Measurements from ENCODE around the gene LRRC41. TPM values are rescaled to one million over a fixed set of nuclear protein-coding genes. Genes with fewer than 3 reads are reported as not detected.

LRRC41 gene
- total and polyA plus RNA-seq, 2 of the 13 experiments (the other 11 are each of a cell fraction or from before 2014, with no cell fraction given): 48.1 to 53.6 TPM

DNA sequence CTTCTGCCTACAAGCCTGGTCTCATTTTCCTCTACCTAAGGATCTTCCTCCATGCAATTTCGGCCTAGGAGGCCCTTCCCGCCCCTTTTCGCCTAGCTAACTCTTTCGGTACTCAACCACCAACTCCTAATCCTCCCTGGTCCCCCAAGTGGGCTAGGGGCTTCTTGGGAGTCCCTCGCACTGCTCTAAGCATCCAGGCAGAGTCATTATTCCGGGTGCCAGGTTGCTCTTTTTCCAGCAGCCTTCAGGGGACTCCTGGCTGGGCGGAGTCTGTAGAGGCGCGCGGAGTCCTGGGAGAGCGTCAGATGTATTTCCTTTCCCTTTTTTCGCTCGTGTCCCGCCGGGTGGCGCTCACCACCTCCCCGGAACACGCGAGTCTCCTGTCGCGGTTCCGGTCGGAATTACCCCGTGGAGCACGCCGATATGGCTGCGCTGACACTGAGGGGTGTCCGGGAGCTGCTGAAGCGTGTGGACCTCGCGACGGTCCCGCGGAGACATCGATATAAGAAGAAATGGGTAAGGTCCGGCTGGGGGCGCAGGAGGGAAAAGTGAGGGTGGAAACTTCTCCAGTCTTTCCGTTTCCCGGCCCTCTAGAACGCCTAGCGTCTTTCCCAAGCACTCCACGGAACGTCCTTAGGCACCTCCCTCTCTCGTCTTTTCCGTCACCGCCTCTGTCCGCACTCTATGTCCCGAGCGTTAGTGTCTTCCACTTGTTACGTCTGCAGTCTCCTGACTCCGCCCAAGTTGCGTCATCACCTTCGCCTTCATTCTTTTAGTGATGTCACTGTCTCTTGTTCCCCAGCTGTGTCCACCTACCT, 37.2 kb upstream of the LRRC41 start, which contains the start of gene NSUN4 (continued):
- TF ChIP-seq, protein P1, sequence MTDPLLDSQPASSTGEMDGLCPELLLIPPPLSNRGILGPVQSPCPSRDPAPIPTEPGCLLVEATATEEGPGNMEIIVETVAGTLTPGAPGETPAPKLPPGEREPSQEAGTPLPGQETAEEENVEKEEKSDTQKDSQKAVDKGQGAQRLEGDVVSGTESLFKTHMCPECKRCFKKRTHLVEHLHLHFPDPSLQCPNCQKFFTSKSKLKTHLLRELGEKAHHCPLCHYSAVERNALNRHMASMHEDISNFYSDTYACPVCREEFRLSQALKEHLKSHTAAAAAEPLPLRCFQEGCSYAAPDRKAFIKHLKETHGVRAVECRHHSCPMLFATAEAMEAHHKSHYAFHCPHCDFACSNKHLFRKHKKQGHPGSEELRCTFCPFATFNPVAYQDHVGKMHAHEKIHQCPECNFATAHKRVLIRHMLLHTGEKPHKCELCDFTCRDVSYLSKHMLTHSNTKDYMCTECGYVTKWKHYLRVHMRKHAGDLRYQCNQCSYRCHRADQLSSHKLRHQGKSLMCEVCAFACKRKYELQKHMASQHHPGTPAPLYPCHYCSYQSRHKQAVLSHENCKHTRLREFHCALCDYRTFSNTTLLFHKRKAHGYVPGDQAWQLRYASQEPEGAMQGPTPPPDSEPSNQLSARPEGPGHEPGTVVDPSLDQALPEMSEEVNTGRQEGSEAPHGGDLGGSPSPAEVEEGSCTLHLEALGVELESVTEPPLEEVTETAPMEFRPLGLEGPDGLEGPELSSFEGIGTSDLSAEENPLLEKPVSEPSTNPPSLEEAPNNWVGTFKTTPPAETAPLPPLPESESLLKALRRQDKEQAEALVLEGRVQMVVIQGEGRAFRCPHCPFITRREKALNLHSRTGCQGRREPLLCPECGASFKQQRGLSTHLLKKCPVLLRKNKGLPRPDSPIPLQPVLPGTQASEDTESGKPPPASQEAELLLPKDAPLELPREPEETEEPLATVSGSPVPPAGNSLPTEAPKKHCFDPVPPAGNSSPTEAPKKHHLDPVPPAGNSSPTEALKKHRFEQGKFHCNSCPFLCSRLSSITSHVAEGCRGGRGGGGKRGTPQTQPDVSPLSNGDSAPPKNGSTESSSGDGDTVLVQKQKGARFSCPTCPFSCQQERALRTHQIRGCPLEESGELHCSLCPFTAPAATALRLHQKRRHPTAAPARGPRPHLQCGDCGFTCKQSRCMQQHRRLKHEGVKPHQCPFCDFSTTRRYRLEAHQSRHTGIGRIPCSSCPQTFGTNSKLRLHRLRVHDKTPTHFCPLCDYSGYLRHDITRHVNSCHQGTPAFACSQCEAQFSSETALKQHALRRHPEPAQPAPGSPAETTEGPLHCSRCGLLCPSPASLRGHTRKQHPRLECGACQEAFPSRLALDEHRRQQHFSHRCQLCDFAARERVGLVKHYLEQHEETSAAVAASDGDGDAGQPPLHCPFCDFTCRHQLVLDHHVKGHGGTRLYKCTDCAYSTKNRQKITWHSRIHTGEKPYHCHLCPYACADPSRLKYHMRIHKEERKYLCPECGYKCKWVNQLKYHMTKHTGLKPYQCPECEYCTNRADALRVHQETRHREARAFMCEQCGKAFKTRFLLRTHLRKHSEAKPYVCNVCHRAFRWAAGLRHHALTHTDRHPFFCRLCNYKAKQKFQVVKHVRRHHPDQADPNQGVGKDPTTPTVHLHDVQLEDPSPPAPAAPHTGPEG (CRISPR knock-in tag; IDR thresholded peaks at IDR 0.05): peak; percentile 84; the same call in 1 of the 2 replicates
- TF ChIP-seq, protein P2, sequence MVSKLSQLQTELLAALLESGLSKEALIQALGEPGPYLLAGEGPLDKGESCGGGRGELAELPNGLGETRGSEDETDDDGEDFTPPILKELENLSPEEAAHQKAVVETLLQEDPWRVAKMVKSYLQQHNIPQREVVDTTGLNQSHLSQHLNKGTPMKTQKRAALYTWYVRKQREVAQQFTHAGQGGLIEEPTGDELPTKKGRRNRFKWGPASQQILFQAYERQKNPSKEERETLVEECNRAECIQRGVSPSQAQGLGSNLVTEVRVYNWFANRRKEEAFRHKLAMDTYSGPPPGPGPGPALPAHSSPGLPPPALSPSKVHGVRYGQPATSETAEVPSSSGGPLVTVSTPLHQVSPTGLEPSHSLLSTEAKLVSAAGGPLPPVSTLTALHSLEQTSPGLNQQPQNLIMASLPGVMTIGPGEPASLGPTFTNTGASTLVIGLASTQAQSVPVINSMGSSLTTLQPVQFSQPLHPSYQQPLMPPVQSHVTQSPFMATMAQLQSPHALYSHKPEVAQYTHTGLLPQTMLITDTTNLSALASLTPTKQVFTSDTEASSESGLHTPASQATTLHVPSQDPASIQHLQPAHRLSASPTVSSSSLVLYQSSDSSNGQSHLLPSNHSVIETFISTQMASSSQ (IDR thresholded peaks at IDR 0.05; ENCODE audit: low read depth): 0 out of 2 replicates have a peak, but pooled peaks have one; percentile 25
- TF ChIP-seq, protein P2 (CRISPR knock-in tag; IDR thresholded peaks at IDR 0.05; ENCODE audit: borderline replicate concordance): peak; percentile 29; the same call in 1 of the 2 replicates
- TF ChIP-seq ZBTB8A (CRISPR knock-in tag; IDR thresholded peaks at IDR 0.05; ENCODE audit: borderline replicate concordance, low read depth) (no peak; the same call in 1 of the 2 replicates), KDM4B (CRISPR knock-in tag; IDR thresholded peaks at IDR 0.05) (0 out of 2 replicates have a peak, but pooled peaks have one; percentile 74), ATM (IDR thresholded peaks at IDR 0.05; ENCODE audit: borderline replicate concordance) (no peak), HNF4A (CRISPR knock-in tag; IDR thresholded peaks at IDR 0.05) (0 out of 2 replicates have a peak, but pooled peaks have one; percentile 16), ZFAT (CRISPR knock-in tag; conservative IDR thresholded peaks at IDR 0.05) (0 out of 2 replicates have a peak, but pooled peaks have one; percentile 64), NFIC (IDR thresholded peaks at IDR 0.05; ENCODE audit: low read length) (no peak), SPEN (CRISPR knock-in tag; IDR thresholded peaks at IDR 0.05; ENCODE audit: low read depth) (peak; percentile 72), CHCHD3 (CRISPR knock-in tag; IDR thresholded peaks at IDR 0.05) (no peak), SRSF4 (IDR thresholded peaks at IDR 0.05; ENCODE audit: low read depth, low read length, poor library complexity, severe bottlenecking) (no peak), PHF21A (CRISPR knock-in tag; IDR thresholded peaks at IDR 0.05) (no peak; the same call in 1 of the 2 replicates)
- TF ChIP-seq, protein P3, sequence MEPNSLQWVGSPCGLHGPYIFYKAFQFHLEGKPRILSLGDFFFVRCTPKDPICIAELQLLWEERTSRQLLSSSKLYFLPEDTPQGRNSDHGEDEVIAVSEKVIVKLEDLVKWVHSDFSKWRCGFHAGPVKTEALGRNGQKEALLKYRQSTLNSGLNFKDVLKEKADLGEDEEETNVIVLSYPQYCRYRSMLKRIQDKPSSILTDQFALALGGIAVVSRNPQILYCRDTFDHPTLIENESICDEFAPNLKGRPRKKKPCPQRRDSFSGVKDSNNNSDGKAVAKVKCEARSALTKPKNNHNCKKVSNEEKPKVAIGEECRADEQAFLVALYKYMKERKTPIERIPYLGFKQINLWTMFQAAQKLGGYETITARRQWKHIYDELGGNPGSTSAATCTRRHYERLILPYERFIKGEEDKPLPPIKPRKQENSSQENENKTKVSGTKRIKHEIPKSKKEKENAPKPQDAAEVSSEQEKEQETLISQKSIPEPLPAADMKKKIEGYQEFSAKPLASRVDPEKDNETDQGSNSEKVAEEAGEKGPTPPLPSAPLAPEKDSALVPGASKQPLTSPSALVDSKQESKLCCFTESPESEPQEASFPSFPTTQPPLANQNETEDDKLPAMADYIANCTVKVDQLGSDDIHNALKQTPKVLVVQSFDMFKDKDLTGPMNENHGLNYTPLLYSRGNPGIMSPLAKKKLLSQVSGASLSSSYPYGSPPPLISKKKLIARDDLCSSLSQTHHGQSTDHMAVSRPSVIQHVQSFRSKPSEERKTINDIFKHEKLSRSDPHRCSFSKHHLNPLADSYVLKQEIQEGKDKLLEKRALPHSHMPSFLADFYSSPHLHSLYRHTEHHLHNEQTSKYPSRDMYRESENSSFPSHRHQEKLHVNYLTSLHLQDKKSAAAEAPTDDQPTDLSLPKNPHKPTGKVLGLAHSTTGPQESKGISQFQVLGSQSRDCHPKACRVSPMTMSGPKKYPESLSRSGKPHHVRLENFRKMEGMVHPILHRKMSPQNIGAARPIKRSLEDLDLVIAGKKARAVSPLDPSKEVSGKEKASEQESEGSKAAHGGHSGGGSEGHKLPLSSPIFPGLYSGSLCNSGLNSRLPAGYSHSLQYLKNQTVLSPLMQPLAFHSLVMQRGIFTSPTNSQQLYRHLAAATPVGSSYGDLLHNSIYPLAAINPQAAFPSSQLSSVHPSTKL (CRISPR knock-in tag; IDR thresholded peaks at IDR 0.05): peak; percentile 73
